Mucosa of gallbladder (tissue), 1 donor: Measurements from ENCODE around the gene VSX1. TPM values are rescaled to one million over a fixed set of nuclear protein-coding genes. Genes with fewer than 3 reads are reported as not detected.
A peak's percentile ranks its signal among the peaks of the same experiment; 100 is the strongest.

Experiments
- DNase-seq: peaks from one replicate; pipeline ENCODE4 v3.0.0-alpha.2; 2020; ENCODE audit warnings: low spot score
- total RNA-seq: library from RNA; stranded (reverse); gene quantifications from one replicate; pipeline ENCODE4 v1.2.1, GENCODE V29; 2021
- donor health status: DM: no; HTN: no; CAD: no.

VSX1 gene
- total RNA-seq, 1 donor from 2014 or later: not detected

DNA sequence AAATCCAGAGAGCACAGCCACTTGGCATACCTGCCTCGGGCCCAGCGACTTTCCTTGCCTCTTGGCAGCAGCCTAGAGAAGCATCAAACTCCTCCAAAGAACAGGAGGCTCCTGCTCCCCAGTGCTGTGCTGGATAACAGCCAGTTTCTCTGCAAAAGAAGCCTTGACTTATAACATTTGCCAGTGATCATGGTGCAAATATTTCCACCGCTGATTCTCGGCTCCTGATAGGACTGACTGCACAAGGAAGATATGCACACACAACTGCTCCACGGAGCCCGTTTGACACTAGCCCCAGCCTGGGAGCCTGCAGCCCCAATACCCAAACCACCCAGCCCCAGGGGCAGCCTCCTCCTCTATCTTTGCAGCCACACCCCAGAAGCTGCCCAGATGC, 41.5 kb downstream of the VSX1 start:
- peak; percentile 70 for DNase-seq

GRCh38 chr20:25039697-25040437, 42.1 kb downstream of the VSX1 start:
- DNase-seq: peak; percentile 92

DNA sequence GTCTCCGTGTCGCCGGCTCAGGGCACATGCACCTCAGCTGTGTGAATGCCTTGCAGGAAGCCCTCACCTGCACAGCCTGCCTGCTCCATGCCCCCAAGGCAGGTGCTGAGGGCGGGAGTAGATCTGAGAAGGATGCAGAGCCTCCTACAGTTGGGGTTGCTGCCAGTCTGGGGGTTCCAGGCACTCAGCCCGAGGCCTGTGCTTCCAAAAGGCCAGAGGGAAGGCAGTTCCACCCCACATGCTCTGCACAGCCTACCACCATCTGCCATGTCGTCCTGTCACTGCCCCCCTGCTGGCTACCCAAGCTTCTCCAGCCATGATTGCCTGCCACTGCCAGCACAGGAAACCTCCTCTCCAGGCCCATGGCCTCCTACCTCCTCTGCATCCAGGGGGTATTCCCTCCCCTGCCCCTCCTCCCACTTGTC, 43.3 kb downstream of the VSX1 start:
- no peak for DNase-seq

GRCh38 chr20:25038103-25038410, 43.9 kb downstream of the VSX1 start:
- no peak for DNase-seq

DNA sequence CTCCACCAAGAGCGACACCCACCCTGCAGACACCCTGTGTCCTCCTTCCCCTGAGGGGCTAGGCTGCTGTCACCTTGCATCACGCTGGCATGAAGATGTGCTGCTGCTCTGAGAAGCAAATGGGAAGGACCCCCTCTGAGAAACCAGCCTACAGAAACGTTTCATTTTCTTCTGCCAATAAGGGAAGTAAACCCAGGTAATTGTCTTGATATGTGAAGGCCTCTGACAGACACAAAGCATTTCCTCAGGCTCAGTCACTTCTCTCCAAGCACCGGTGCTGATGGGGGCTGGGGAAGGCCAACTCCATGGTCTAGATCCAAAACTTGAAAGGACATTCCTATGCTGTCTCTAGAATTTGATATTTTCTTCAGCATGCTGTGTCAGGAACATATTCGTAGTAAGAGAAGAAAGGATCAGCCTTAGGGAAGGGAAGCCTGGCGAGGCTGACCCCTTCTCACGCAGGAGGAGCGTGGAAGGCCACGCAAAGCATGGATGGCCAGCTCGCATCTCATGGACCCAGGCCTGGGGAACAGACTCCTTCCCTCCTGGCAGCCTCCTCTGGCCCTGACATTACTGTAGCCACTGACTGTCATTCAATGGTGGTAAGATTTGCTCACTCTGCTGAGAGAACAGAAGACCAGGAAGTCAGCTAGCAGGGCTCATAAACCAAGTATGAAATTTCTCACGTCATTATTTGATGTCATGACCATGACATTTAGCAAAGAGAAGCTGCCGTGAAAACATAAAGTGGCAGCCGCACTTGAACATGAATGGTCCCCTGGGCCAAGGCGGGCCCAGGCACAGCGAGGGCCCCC, 44.4 kb downstream of the VSX1 start:
- no peak for DNase-seq

DNA sequence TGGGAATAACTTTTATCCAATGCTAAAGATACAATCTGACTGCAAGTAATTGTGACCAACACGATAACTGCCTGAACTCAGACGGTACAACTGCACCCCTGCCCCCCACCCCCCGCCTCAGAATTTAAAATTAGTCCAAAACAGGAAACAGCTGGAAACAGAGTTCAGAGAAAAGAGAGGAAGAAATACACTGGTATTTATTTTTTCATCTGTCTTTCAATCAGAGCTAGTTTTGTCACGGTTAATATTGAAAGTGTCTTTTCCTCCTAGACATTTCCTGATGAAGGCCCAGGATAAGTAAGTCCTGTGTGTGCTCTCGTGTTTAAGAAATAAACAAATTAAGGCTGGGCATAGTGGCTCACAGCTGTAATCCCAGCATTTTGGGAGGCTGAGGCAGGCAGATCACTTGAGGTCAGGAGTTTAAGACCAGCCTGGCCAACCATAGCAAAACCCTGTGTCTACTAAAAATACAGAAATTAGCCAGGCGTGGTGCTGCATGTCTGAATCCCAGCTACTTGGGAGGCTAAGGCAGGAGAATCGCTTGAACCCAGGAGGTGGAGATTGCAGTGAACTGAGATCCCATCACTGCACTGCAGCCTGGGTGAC, 45.5 kb downstream of the VSX1 start:
- DNase-seq: no peak

DNA sequence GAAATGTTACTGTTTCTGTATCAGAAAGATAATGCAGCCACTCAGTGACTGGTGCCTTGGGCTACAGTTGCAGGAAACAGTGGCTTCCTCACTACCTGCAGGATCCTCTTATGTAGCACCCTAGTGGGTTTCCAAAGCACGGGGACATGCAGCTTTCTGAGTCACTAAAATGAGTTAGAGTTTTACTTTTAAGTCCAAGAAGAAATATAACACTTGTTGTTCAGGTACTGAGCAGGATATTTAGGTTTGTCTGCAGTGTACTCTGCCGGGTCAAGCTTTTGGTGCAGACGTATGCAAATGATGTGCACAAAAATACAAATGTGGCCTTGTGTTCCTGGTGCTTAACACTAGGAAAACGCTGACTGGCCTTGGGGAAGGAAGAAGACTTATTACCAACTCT, 46.0 kb downstream of the VSX1 start:
- DNase-seq: no peak

DNA sequence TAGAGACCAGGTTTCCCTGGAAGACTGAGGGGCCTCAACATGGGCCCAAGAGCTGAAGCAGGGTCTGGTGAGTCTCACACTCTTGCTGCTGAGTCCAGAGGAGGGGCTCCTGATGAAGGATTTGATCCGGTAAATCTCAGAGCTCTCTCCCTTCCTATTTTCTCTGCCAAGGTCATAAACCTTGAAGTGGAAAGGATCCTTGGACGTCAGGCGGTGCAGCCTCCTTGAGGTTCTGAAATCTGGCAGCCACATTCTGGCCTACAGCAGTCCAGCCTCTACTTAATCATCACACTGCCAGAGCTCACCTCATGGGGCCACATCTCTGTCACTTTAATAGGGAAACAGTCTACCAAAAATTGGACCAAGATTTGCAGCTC, 48.0 kb downstream of the VSX1 start:
- DNase-seq: no peak

- DNase-seq: no peak
These were observed 48.5 kb downstream of the VSX1 start for GRCh38 chr20:25033265-25033923.

- DNase-seq: no peak
These were observed 49.3 kb downstream of the VSX1 start for GRCh38 chr20:25032478-25033264.

GRCh38 chr20:25032065-25032477, 49.9 kb downstream of the VSX1 start:
- DNase-seq: no peak

DNA sequence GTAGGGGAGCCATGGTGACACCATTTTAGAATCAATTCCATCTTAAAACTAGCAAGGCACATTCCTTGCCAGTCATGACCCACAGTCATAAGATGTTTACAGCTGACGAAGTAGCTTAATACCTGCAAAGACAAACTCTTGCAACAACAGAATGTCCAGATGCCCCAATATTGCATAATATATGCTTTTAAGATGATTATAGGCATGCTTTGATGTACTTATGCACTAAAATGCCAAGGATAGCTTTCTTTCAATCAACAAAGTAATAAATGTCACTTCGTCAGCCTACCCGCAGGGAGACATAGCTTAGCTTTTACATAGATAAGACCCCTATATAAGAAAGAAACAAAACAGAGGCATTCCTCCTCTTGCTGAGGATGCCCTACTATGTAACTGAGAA, 50.7 kb downstream of the VSX1 start:
- DNase-seq: no peak

GRCh38 chr20:25030649-25031207, 51.2 kb downstream of the VSX1 start:
- no peak for DNase-seq

- no peak for DNase-seq
These were observed 51.8 kb downstream of the VSX1 start for GRCh38 chr20:25030007-25030648.

DNA sequence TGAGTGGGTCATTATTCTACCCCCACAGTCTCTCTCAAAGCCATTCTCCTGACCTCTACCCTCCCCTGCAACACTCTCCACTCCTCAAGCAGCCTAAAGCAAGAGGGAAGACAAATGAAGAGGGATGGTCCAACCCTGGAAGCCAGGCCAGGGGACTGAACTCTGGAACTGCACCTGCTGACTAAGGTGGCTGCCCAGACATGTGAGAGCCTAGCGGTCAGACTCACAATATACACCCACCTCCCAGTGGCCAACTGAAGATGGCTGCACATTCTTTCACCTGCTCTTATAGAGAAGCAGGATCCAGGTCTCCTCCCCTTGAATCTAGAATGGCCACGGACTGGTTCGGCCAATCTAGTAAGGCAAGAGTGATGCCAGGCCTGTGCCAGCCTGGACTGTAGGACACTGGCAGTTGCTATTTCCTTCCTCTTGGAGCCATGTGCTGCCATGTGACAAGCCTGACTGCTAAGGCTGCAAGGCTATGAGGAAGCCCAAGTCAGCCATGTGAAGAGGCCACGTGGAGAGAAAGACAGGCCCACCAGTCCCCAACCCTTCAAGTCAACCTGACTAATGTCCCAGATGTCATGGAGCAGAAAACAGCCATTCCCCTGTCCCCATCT, 55.8 kb downstream of the VSX1 start:
- no peak for DNase-seq

Other genes starting within 250 kb of the VSX1 start
- gene CST7, start 132.9 kb downstream of the VSX1 start, total RNA-seq: 4.3 TPM
- gene APMAP, start 89.4 kb downstream of the VSX1 start, total RNA-seq: 68.8 TPM
- 70.8 TPM for gene ACSS1, start 24.0 kb downstream of the VSX1 start, total RNA-seq
- gene ENTPD6, start 113.6 kb upstream of the VSX1 start, total RNA-seq: 133 TPM
- gene PYGB, start 165.9 kb upstream of the VSX1 start, total RNA-seq: 99.5 TPM